ENCODE data around the gene LTO1.

LTO1 gene

GRCh38 chr11:69674267-69674885 is 777 bp downstream of the LTO1 start:
- no peak for DNase-seq

- DNase-seq = no peak
These were observed 3.3 kb downstream of the LTO1 start for GRCh38 chr11:69671734-69672465.

GRCh38 chr11:69670158-69670845 is 4.9 kb downstream of the LTO1 start:
- peak; percentile 43 to 50 for DNase-seq

GRCh38 chr11:69669486-69669885 is 5.7 kb downstream of the LTO1 start:
- DNase-seq = no peak

- DNase-seq = no peak
These were observed 7.2 kb downstream of the LTO1 start for GRCh38 chr11:69667619-69668604.

- DNase-seq = no peak
These were observed 8.2 kb downstream of the LTO1 start for GRCh38 chr11:69666752-69667536.

GRCh38 chr11:69666261-69666660 is 8.9 kb downstream of the LTO1 start:
- DNase-seq = no peak

GRCh38 chr11:69665669-69666068 is 9.5 kb downstream of the LTO1 start:
- DNase-seq = no peak

GRCh38 chr11:69664901-69665300 is 10.3 kb downstream of the LTO1 start:
- no peak for DNase-seq

GRCh38 chr11:69664103-69664775 is 10.9 kb downstream of the LTO1 start:
- no peak for DNase-seq

- DNase-seq = no peak
These were observed 11.8 kb downstream of the LTO1 start for GRCh38 chr11:69663326-69663725.

- DNase-seq = no peak
These were observed 12.3 kb downstream of the LTO1 start for GRCh38 chr11:69662806-69663205.

GRCh38 chr11:69662021-69662698 is 13.0 kb downstream of the LTO1 start:
- no peak for DNase-seq

- DNase-seq = no peak
These were observed 13.8 kb downstream of the LTO1 start for GRCh38 chr11:69661413-69661715.

GRCh38 chr11:69660001-69660500 is 15.1 kb downstream of the LTO1 start:
- no peak for DNase-seq

GRCh38 chr11:69659591-69659990 is 15.6 kb downstream of the LTO1 start:
- no peak for DNase-seq

- DNase-seq = no peak
These were observed 16.3 kb downstream of the LTO1 start for GRCh38 chr11:69658626-69659450.

- DNase-seq = no peak
These were observed 17.1 kb downstream of the LTO1 start for GRCh38 chr11:69657911-69658625.

GRCh38 chr11:69657456-69657910 is 17.7 kb downstream of the LTO1 start:
- no peak for DNase-seq
